ENCODE results near the gene SEC62. TPM values are rescaled to one million over a fixed set of nuclear protein-coding genes. Genes with fewer than 3 reads are reported as not detected.

Gene SEC62
- total RNA-seq, 1 experiment from 2014 or later, result 51.2 TPM

- CTCF ChIA-PET, result interaction anchor here (0.6 kb wide), 1 partner anchor 72 kb away, joined by 6 read pairs; no protein-coding TSS in a partner anchor
- DNase-seq (ENCODE audit: low spot score), result no peak
- no peak for TF ChIP-seq ZNF138 (CRISPR knock-in tag; conservative IDR thresholded peaks at IDR 0.05)
- TF ChIP-seq ZNF219 (CRISPR knock-in tag; IDR thresholded peaks at IDR 0.05; ENCODE audit: borderline replicate concordance), result no peak
- no peak for TF ChIP-seq E2F1 (CRISPR knock-in tag; IDR thresholded peaks at IDR 0.05)
- no peak for TF ChIP-seq RORB (CRISPR knock-in tag; IDR thresholded peaks at IDR 0.05)
- no peak for TF ChIP-seq NR3C1 (CRISPR knock-in tag; conservative IDR thresholded peaks at IDR 0.05; ENCODE audit: low read depth)
- TF ChIP-seq ZNF532 (CRISPR knock-in tag; IDR thresholded peaks at IDR 0.05; ENCODE audit: borderline replicate concordance), result no peak
- no peak for TF ChIP-seq FOXP1 (CRISPR knock-in tag; IDR thresholded peaks at IDR 0.05; ENCODE audit: borderline replicate concordance)
- TF ChIP-seq HMGXB4 (CRISPR knock-in tag; IDR thresholded peaks at IDR 0.05), result no peak
- TF ChIP-seq FOXP4 (CRISPR knock-in tag; IDR thresholded peaks at IDR 0.05), result no peak
- TF ChIP-seq GRHL2 (CRISPR knock-in tag; IDR thresholded peaks at IDR 0.05; ENCODE audit: insufficient replicate concordance, severe bottlenecking), result no peak
- TF ChIP-seq CBFB (CRISPR knock-in tag; IDR thresholded peaks at IDR 0.05; ENCODE audit: low read depth), result no peak
- TF ChIP-seq ZNF512 (CRISPR knock-in tag; IDR thresholded peaks at IDR 0.05; ENCODE audit: borderline replicate concordance), result no peak
- no peak for TF ChIP-seq RELA (CRISPR knock-in tag; IDR thresholded peaks at IDR 0.05; ENCODE audit: borderline replicate concordance)
- H3K9me3 Mint-ChIP-seq, result no peaks in the 10 kb centered on the region
- no peak for ATAC-seq
- POLR2A ChIA-PET, result no interaction called here
- H3K4me3 Mint-ChIP-seq, result no peak overlapping the region
- no peaks in the 10 kb centered on the region for H3K27me3 Mint-ChIP-seq (ENCODE audit: low read depth)
- H3K4me1 Mint-ChIP-seq, result peaks cover 4% of the 10 kb centered on the region
- no peaks in the 10 kb centered on the region for H3K36me3 Mint-ChIP-seq
- no peak overlapping the region for H3K27ac Mint-ChIP-seq
These were observed 17.8 kb upstream of the SEC62 start for GRCh38 chr3:169948559-169949448.

All from WTC11 (cell line).